HG03196 (cell line): Measurements from ENCODE around the gene SLC25A47.
"Not testable (repeated sequence)": the region's sequence is repeated elsewhere in the genome, so short reads cannot be mapped to it uniquely, and the experiment has no call there.

Experiments
- ATAC-seq: cut with Tn5 transposase; IDR thresholded peaks from one replicate; pipeline ENCODE4 v1.9.1; 2021; ENCODE audit not compliant: unreplicated experiment

SLC25A47 gene, protein sequence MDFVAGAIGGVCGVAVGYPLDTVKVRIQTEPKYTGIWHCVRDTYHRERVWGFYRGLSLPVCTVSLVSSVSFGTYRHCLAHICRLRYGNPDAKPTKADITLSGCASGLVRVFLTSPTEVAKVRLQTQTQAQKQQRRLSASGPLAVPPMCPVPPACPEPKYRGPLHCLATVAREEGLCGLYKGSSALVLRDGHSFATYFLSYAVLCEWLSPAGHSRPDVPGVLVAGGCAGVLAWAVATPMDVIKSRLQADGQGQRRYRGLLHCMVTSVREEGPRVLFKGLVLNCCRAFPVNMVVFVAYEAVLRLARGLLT

DNA sequence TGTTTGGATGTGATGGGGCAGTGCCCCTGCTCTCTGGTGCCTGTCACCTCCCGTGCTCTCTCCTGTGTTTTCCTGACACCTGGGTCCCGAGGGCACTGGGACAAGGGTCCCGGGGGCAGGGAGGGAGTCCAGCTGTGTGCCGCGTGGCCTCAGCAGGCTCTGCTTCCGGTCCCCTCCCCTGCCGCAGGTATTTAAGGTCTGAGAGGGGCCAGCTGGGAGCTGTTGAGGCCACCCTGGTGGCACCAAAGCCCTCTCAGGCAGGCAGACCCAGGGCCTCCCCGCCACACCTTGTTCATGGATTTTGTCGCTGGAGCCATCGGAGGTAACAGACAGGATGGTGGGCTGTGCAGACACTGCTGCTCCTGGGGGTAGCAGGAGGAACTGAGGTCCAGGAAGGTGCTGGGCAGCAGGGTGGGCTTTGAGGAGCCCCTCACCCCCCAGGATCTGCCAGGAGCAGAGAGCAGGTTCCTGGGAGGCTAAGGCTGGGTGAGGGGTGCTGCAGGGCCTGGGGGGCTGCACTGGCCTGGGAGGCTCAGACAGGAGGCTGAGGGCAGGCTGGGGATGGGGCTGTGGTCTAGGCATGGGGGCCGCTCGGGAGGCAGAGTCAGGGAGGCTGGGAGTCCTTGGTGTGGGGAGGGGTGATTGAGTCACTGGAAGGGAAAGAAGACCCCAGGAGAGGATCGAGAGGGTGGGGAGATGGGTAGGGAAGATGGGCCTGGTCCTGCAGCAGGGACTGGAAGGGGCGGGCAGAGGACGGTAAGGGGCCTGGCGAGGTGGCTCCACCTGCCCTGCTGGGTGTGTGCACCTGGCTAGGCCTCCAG is at the start of gene SLC25A47:
Gene SLC25A47 (plus strand): TSS at position 219 of the 821 bp plus-strand sequence. CDS start 76 bp downstream, at position 295.
- ATAC-seq: no peak

DNA sequence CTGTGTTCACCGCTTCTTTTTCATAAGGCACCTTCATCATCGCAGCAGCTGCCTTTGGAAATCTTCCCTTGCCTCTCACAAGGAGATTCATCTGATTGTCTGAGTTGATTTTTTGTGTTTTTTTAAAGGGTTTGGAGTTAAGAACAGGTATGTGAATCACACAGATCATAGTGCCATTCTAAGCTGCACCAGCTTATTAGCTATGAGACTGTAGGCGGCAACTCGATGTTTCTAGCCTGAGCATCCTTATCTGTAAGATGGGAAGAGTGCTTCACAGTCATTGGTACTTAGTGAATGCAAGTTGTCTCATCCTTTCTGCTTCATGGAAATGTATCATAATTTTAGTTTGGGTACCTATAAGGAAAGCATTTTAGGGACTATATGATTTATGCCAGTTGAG is 48.9 kb upstream of the SLC25A47 start:
- ATAC-seq: no peak

GRCh38 chr14:100275214-100275613 is 47.9 kb upstream of the SLC25A47 start:
- no peak for ATAC-seq

DNA sequence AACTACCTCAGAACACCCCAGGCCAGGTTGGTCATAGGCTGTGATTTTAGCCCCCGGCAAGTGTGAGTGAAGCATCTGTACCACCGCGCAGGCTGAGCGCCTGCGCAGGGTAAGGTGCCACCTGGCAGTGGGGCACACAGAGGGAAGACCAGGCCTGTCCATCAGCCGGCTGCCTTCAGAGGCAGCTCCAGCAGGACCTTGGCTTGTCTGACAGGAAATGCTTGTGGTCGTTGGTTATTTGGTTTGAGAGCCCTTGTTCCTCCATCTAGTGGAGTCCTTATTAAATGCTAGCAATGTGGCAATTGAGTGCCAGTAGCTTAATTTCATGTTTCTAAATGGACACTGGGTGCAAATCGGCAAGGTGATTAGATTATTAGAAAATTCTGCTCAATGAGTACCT is 44.4 kb upstream of the SLC25A47 start:
- ATAC-seq: no peak

DNA sequence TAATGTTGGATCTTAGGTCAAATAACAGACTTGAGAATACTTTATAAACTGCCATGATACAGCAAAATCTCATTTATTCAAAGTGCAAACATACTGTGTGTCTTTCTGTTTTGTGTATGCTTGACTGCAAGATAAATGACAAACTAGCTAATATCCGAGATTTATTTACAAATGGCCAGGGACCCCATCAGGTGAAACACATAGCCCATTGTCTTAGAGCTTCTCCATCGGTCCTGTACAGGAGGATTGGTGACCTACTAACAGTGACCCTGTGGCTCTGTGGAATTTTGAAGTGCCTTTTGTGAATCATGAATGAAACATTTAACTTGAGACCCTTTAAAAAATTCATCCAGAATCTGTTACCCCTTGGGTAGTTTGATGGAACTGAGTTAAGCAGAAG is 44.0 kb upstream of the SLC25A47 start:
- ATAC-seq: no peak

- ATAC-seq: no peak
These were observed 43.6 kb upstream of the SLC25A47 start for GRCh38 chr14:100279563-100279962.

DNA sequence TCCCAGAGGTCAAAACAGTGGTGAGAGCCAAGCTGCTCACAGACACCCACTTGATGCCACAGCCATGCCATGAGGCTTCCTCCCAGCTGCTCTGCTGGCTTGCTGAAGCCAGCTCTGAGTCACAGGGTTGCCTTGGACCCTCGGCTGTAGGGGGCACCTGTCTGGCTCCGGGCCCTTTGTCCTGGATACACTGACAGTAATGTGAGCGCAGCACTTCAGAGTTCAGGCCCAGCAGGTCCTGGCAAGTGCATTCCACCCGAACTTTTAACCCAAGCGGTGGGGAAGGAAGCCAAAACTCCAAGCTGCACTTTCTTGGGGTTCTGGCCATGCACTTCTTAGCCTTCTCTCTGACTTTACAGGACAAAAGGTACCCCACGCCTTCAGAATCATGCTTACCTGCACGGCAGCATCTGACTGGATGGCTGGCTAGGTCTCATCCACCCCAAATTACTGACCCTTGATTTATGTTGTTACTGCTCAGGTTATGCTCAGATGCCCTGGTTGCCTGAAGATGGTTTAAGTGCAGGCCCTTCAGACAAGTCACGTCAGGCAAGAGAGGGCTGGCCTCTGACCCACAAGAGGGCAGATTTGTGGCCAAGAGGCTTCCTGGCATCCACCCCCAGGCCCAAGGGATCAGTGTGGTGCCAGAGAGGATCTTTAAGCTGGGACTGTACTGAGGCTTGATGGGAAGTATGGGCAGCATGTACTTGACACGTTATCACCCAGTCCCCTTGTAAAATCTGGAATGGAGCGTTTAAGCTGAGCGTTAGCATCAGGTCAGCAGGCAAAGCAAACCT is 41.7 kb upstream of the SLC25A47 start:
- ATAC-seq: no peak

DNA sequence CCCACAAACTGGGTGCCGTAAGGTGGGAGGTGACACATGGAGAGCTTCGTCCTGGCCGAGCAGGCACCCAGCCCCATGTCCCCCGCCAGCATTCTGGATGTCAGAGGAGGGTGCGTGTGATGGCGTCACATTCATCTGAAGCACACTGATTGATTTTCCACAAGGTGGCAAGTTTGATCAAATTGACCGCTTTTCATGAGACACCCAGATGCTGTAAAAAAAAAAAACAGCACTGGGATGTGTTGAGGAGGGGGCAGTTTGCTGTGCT is 41.1 kb upstream of the SLC25A47 start:
- no peak for ATAC-seq

DNA sequence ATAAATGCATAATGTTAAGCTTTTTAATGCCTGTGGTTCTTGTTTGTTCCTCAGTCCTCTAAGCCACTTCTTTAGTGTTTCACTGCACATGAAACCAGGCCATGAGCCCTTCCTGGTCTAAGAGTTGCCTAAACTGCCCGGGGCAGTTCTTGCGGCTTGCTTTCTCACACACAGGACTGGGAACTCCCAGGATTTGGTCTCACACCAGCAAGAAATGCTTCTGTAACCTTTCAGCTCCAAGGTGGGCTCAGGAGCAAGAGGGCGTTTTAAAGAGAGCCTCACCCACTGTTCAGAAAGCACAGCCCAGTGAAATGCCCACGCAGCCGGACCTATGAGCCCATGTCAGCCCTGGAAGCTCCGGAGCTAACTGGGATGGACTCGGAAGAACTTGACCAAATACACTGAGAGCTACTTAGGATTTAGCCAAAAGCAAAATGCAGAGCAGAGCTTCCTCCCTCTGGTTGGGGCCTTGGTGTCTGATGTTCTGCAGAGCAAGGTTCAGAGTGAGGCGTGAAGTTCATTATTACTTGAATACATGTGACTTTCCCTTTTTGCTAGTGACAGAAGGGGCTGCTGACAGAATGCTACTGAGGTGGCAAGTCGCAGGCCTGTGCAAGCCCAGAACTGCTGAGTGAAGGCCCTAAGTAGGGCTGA is 40.2 kb upstream of the SLC25A47 start:
- ATAC-seq: no peak

GRCh38 chr14:100283436-100283835 is 39.7 kb upstream of the SLC25A47 start:
- ATAC-seq: not testable (repeated sequence)

DNA sequence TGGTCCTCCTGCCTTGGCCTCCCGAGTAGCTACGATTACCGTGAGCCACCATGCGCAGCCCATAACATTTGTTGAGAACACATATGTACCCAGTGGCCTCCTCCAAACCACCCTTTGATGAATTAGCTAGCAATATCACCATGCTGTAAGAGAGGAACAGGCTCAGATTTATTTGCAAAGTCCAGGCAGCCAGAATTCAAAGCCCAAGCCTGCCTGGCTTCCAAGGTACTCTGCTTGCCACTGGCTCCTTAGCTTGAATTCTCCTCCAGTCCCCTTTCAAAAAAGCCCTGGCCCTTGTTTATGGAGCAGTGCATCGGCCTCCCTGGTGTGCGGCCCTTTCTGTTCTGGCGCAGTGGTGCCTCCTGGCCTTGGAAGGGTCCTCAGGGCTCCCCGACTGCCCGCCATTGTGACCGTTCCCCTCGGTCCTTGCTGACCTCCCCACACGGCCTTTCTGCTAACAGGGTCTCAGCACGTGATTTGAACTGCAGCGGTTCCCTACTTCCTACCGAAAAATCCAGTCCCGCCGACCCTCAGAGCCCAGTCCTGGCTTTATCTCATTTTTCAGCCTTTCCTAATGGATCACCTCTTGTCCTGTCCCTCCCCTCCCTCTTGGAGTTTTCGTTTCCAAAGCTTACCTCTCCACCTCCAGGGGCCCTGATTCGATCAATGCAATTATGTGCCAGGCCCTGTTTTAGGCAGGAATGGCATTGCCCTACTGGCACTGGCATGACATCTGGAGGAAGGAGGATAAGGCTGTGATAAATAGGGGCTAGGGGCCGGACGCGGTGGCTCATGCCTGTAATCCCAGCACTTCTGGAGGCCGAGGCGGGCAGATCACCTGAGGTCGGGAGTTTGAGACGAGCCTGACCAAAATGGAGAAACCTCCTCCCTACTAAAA is 38.9 kb upstream of the SLC25A47 start:
- ATAC-seq: no peak

GRCh38 chr14:100285021-100285912 is 37.9 kb upstream of the SLC25A47 start:
- ATAC-seq: peak; percentile 83

DNA sequence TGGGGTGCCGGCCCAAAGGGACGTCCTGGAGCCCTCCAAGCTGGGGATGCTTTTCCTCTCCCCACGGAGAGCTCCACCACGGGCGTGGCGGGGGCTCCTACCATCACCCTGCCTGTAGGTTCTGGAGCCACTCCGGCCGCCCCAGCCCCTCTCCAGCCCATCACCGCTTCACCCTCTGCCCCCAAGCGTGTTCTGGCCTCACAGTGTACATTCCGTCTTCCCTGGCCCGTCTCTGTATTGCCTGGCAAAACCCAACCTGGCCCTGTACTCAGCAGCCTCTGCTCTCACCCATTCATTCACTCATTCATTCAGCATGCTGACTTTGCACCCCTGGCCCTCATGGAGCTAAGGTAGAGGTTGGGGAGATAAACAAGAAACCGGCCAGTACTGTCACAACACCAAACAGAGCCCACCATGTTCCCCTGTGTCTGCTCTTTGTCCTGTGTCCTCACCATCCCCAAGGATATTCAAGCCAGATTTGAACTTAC is 37.2 kb upstream of the SLC25A47 start:
- no peak for ATAC-seq

DNA sequence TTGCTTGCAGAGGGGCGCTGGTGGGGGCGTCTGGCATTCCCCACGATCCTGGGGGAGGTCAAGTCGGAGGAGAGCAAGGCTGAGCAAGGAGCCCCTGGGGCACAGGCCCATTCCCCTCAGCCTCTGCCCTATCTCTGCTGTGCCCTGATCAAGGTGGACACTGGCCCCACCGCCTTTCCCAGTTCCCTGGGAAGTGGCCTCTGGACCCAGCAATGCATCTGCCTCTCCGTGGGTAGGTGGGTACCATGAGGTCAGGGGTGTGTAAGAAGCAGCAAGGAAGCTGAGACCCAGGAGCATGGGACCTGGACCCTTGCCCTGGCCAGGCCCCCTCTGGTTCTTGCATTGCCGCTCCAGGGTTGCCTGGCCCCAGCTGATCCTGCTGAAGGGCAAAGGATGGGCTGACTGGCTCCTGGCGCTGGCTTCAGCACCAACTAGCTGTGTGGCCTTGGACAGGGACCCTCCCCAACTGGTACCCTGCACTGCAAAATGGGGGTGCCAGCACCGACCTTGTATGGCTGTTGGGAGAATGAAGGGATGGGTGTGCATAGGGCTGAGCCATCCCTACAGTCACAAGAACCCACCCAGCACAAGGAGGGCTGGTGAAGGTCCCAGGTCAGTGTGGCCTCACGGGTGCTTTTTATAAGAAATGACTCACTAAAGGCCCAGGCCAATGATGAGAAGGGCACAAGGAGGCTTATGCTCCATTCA is 36.5 kb upstream of the SLC25A47 start:
- ATAC-seq: no peak

- no peak for ATAC-seq
These were observed 35.7 kb upstream of the SLC25A47 start for GRCh38 chr14:100287202-100287997.

DNA sequence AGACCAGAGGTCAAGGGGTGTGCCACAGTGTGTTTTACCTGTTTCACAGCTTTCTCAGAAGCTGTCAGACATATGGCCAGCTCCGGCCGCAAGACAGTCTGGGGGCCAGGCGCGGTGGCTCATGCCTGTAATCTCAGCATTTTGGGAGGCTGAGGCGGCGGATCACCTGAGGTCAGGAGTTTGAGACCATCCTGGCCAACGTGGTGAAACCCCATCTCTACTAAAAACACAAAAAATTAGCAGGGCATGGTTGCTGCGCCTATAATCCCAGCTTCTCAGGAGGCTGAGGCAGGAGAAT is 35.2 kb upstream of the SLC25A47 start:
- not testable (repeated sequence) for ATAC-seq

- no peak for ATAC-seq
These were observed 34.6 kb upstream of the SLC25A47 start for GRCh38 chr14:100288382-100289185.
